Tibial artery (tissue), 4 donors: Measurements from ENCODE around the gene CFAP69.

Experiments
- DNase-seq, 2 donors: peaks; one replicate each; pipeline ENCODE4 v3.0.0-alpha.2; 2019
- H3K27ac ChIP-seq, 2 donors: fragments of 200-600 bp; sonication (generic) in 1 of 2; 1 replicate in 1 of 2; 2 replicates in 1 of 2; pipeline ENCODE4 v1.5.1; 2018 to 2019; ENCODE audit warnings: mild to moderate bottlenecking in 1 of 2
- H3K27me3 ChIP-seq, 2 donors: fragments of 200-600 bp; sonication (generic) in 1 of 2; one replicate each; pipeline versions ENCODE4 v1.5.1 to v1.6.0; 2016 to 2019
- H3K36me3 ChIP-seq, 3 donors: fragments of 200-600 bp; sonication (generic) in 2 of 3; one replicate each; pipeline ENCODE4 v1.5.1; 2016 to 2019; ENCODE audit warnings: mild to moderate bottlenecking in 2 of 3
- H3K4me1 ChIP-seq, 4 donors: fragments of 200-600 bp; sonication (generic) in 2 of 4; 1 replicate in 3 of 4; 2 replicates in 1 of 4; pipeline ENCODE4 v1.5.1; 2016 to 2019
- H3K4me3 ChIP-seq, 2 donors: fragments of 200-600 bp; sonication (generic) in 1 of 2; 1 replicate in 1 of 2; 2 replicates in 1 of 2; pipeline ENCODE4 v1.5.1; 2018 to 2019; ENCODE audit warnings: mild to moderate bottlenecking in 2 of 2
- H3K9me3 ChIP-seq, 3 donors: fragments of 200-600 bp; sonication (generic) in 1 of 3; one replicate each; pipeline ENCODE4 v1.5.1; 2016 to 2019
- intact Hi-C: fragments of 100-400 bp; cut with DNase I; formaldehyde crosslinking; loops from one replicate; pipeline ENCODE4 v1.15.0; 2023; ENCODE audit warnings: low total_unique reads
- TF ChIP-seq, protein P1 (sequence below), 2 experiments: fragments of 200-600 bp in 1 of 2; fragments of 450-650 bp in 1 of 2; IDR thresholded peaks; one replicate each; pipeline ENCODE4 v1.5.1; 2017 to 2019; ENCODE audit warnings: antibody characterized with exemption in 2 of 2, mild to moderate bottlenecking in 1 of 2, moderate library complexity in 1 of 2

Gene CFAP69

DNA sequence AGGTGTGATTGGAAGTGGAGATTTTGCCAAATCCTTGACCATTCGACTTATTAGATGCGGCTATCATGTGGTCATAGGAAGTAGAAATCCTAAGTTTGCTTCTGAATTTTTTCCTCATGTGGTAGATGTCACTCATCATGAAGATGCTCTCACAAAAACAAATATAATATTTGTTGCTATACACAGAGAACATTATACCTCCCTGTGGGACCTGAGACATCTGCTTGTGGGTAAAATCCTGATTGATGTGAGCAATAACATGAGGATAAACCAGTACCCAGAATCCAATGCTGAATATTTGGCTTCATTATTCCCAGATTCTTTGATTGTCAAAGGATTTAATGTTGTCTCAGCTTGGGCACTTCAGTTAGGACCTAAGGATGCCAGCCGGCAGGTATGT lies 19.8 kb upstream of the CFAP69 start:
- intact Hi-C loops, result no loop called here
- no peak for DNase-seq
- Histone ChIP-seq H3K27ac (no peak overlapping the region), H3K4me1 (no peaks in the 10 kb centered on the region), H3K36me3 (peaks cover 0 to 10% (median 7%) of the 10 kb centered on the region in 3 donors), H3K27me3 (no peaks in the 10 kb centered on the region), H3K9me3 (no peaks in the 10 kb centered on the region), H3K4me3 (no peak overlapping the region)
- TF ChIP-seq, protein P1, sequence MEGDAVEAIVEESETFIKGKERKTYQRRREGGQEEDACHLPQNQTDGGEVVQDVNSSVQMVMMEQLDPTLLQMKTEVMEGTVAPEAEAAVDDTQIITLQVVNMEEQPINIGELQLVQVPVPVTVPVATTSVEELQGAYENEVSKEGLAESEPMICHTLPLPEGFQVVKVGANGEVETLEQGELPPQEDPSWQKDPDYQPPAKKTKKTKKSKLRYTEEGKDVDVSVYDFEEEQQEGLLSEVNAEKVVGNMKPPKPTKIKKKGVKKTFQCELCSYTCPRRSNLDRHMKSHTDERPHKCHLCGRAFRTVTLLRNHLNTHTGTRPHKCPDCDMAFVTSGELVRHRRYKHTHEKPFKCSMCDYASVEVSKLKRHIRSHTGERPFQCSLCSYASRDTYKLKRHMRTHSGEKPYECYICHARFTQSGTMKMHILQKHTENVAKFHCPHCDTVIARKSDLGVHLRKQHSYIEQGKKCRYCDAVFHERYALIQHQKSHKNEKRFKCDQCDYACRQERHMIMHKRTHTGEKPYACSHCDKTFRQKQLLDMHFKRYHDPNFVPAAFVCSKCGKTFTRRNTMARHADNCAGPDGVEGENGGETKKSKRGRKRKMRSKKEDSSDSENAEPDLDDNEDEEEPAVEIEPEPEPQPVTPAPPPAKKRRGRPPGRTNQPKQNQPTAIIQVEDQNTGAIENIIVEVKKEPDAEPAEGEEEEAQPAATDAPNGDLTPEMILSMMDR (IDR thresholded peaks at IDR 0.05), result no peak

DNA sequence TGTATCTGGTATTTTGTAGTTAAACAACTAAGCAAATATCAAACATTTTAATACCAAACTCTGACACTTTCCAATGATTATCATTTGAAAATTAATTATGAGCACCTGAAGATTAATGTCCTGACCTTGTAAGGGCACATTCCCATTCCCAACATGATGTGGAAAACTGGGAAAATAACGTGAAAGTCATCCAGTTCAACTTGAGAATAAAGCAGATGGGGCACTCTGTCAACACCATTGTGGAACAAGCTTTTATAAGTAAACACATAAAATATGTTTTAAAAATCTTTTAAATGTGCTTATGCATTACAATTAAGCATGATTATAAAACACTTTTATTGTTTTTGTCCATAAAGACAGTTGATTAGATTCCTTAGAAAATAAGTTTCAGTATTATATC lies 19.4 kb upstream of the CFAP69 start:
- Histone ChIP-seq H3K4me3 (no peak overlapping the region), H3K9me3 (no peaks in the 10 kb centered on the region), H3K27ac (no peak overlapping the region), H3K36me3 (peaks cover 0 to 10% (median 7%) of the 10 kb centered on the region in 3 donors), H3K27me3 (no peaks in the 10 kb centered on the region), H3K4me1 (no peaks in the 10 kb centered on the region)
- DNase-seq, result no peak
- intact Hi-C loops, result no loop called here
- TF ChIP-seq, protein P1 (IDR thresholded peaks at IDR 0.05), result no peak

DNA sequence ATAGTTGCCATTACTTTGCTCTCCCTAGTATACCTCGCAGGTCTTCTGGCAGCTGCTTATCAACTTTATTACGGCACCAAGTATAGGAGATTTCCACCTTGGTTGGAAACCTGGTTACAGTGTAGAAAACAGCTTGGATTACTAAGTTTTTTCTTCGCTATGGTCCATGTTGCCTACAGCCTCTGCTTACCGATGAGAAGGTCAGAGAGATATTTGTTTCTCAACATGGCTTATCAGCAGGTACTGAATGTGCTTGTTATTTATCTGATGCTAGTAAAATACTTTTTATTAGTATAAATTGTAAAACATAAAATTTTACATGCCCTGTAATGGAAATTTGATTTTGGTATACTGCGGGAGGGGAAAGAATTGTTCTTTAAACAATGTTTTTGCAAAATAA lies 17.7 kb upstream of the CFAP69 start:
- no peaks in the 10 kb centered on the region for H3K27me3 ChIP-seq
- TF ChIP-seq, protein P1 (IDR thresholded peaks at IDR 0.05), result no peak
- intact Hi-C loops, result no loop called here
- no peaks in the 10 kb centered on the region for H3K4me1 ChIP-seq
- H3K36me3 ChIP-seq, result peaks cover 0 to 10% (median 7%) of the 10 kb centered on the region in 3 donors
- H3K9me3 ChIP-seq, result no peaks in the 10 kb centered on the region
- no peak for DNase-seq
- no peak overlapping the region for H3K27ac ChIP-seq
- no peak overlapping the region for H3K4me3 ChIP-seq

DNA sequence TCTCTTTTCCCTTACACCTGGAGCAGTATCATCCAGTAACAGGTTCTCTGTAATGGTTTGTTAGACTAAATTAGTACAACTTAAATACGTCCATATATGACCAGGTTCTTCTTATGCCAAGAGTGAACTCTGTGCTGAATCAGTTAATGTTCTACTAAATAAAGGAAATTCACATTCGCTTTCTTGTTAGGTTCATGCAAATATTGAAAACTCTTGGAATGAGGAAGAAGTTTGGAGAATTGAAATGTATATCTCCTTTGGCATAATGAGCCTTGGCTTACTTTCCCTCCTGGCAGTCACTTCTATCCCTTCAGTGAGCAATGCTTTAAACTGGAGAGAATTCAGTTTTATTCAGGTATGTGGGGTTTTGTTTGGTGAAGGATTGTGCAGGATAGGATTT lies 15.3 kb upstream of the CFAP69 start:
- Histone ChIP-seq H3K27ac (no peak overlapping the region), H3K27me3 (no peaks in the 10 kb centered on the region), H3K9me3 (no peaks in the 10 kb centered on the region), H3K4me1 (no peaks in the 10 kb centered on the region), H3K4me3 (no peak overlapping the region), H3K36me3 (peaks cover 0 to 10% (median 7%) of the 10 kb centered on the region in 3 donors)
- no peak for DNase-seq
- intact Hi-C loops, result no loop called here
- TF ChIP-seq, protein P1 (IDR thresholded peaks at IDR 0.05), result no peak

DNA sequence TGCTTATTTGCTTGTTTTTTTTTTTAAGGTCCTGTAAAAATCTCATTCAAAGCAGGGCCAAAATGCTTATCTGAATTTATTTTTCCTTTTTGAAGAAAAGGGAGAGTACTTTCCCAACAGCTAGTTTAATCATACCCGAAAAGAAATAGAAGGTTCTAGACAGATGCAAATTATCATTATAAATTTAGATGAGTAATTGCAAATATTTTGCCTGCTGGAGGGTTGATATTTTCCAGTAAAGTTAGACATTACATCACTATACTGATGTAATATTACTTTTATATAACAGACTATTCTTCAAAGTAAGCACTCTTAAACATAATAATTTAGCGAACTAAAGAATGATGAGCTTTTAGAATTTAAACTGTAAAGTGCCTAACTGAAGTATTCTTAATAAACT lies 14.1 kb upstream of the CFAP69 start:
- H3K27ac ChIP-seq, result no peak overlapping the region
- H3K27me3 ChIP-seq, result no peaks in the 10 kb centered on the region
- no peaks in the 10 kb centered on the region for H3K9me3 ChIP-seq
- H3K4me1 ChIP-seq, result no peaks in the 10 kb centered on the region
- DNase-seq, result no peak
- TF ChIP-seq, protein P1 (IDR thresholded peaks at IDR 0.05), result no peak
- H3K36me3 ChIP-seq, result peaks cover 0 to 10% (median 7%) of the 10 kb centered on the region in 3 donors
- H3K4me3 ChIP-seq, result no peak overlapping the region
- intact Hi-C loops, result no loop called here

DNA sequence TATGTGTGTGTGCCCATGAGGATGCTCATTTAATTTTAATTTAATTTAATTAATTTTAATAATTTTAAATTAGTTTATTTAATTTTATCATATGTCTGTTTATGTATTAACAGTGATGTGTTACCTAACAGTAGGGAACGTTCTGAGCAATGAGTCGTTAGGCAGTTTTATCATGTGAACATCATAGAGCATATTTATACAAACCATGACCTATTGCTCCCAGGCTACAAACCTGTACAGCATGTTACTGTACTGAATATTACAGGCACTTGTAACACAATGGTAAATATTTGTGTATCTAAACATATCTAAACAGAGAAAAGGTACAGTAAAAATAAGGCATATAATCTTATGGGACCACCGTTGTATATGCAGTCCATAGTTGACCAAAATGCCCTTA lies 13.7 kb upstream of the CFAP69 start:
- DNase-seq, result no peak
- intact Hi-C loops, result no loop called here
- Histone ChIP-seq H3K27me3 (no peaks in the 10 kb centered on the region), H3K4me1 (no peaks in the 10 kb centered on the region), H3K4me3 (no peak overlapping the region), H3K9me3 (no peaks in the 10 kb centered on the region), H3K27ac (no peak overlapping the region), H3K36me3 (peaks cover 0 to 10% (median 7%) of the 10 kb centered on the region in 3 donors)
- TF ChIP-seq, protein P1 (IDR thresholded peaks at IDR 0.05), result no peak
